ENCODE data around the gene OXGR1. TPM values are rescaled to one million over a fixed set of nuclear protein-coding genes. Genes with fewer than 3 reads are reported as not detected.

Gene OXGR1
- total RNA-seq, 2 experiments from 2014 or later = not detected

DNA sequence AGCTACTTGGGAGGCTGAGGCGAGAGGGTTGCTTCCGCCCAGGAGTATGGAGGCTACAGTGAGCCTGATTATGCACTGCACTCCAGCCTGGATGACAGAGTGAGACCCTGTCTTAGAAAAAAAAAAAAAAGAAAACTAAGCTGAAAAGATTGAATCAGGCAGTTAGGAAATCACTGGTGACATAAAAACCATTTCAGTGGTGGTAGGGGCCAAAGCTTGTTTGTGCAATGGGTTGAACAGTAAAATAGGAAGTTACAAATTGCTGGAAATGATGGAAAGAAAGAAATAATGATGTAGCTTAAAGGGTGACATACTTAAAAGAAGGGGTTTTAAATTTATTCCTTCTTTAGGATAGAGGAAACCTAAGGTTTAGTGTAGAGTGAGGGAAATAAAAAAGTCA lies 4.8 kb upstream of the OXGR1 start:
- Mint-ChIP-seq H3K4me1 (ENCODE audit: low read depth) (peaks cover 6% of the 10 kb centered on the region), H3K9me3 (no peaks in the 10 kb centered on the region), H3K27me3 (peaks cover 47% of the 10 kb centered on the region), H3K27ac (no peak overlapping the region), H3K36me3 (ENCODE audit: low read depth) (no peaks in the 10 kb centered on the region), H3K4me3 (no peak overlapping the region)
- TF ChIP-seq, protein P1, sequence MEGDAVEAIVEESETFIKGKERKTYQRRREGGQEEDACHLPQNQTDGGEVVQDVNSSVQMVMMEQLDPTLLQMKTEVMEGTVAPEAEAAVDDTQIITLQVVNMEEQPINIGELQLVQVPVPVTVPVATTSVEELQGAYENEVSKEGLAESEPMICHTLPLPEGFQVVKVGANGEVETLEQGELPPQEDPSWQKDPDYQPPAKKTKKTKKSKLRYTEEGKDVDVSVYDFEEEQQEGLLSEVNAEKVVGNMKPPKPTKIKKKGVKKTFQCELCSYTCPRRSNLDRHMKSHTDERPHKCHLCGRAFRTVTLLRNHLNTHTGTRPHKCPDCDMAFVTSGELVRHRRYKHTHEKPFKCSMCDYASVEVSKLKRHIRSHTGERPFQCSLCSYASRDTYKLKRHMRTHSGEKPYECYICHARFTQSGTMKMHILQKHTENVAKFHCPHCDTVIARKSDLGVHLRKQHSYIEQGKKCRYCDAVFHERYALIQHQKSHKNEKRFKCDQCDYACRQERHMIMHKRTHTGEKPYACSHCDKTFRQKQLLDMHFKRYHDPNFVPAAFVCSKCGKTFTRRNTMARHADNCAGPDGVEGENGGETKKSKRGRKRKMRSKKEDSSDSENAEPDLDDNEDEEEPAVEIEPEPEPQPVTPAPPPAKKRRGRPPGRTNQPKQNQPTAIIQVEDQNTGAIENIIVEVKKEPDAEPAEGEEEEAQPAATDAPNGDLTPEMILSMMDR (IDR thresholded peaks at IDR 0.05) = no peak
- Histone ChIP-seq H3K27me3 (ENCODE audit: control insufficient read depth in 1 of 2, insufficient read depth in 2 of 2, low read length in 2 of 2) (peaks cover 13 to 34% of the 10 kb centered on the region in 2 experiments), H3K4me1 (ENCODE audit: insufficient read depth, low read length) (peaks cover under 1% of the 10 kb centered on the region), H3K27ac (ENCODE audit: low read depth in 1 of 2, low read length in 2 of 2) (no peak overlapping the region), H3K4me3 (ENCODE audit: low read length) (no peak overlapping the region), H3K36me3 (ENCODE audit: insufficient read depth, low read length) (no peaks in the 10 kb centered on the region), H3K9me3 (ENCODE audit: control insufficient read depth in 1 of 2, insufficient read depth in 1 of 2, low read length in 2 of 2) (peaks cover 0 to 4% of the 10 kb centered on the region in 2 experiments)
- DNase-seq = no peak
- ChIA-PET POLR2A (no interaction called here), CTCF (no interaction called here)
- ATAC-seq (ENCODE audit: poor library complexity) = no peak
- intact Hi-C loops (cut with DNase I, micrococcal nuclease) = no loop called here

DNA sequence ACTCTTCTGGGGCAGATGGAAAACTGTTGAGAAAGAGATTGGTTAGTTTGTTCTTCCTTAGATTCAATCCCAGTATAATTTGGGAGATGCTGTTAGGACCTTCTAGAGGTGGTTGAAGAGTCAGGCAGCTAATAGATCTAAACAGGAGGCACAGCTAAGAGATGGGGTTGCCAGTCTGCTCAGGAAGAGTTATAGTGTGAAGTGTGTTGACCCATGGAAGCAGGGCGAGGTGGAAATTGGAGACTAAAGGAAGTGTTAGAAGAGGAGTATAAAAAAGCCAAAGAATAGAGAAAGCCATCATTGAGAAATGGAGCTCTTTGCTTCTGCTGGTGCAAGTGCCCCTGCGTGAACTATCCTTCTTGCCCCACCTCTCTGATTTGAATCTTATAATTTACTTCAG lies 3.8 kb upstream of the OXGR1 start:
- no peaks in the 10 kb centered on the region for H3K9me3 Mint-ChIP-seq

DNA sequence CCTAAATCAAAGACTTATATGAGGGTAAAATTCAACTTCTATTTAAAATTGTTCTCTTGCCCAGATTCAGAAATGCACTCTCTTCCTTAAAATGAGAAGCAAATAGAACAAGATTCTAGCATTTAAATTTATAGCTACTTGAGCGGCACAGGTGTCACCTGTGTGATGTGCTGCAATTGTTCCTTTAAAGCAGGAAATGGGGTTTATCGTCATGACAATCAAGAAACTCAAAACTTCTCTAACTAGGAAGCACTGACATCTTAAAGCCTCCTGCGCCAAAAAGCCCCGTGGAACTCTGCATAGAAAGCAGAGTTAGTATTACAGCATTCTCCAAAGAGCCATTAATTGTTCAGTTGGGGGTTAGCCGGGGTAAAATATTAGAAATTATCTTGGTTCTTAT lies 2.6 kb upstream of the OXGR1 start:
- no peak overlapping the region for H3K27ac Mint-ChIP-seq
- ChIA-PET POLR2A (no interaction called here), CTCF (no interaction called here)
- no peak overlapping the region for H3K4me3 ChIP-seq (ENCODE audit: low read length)
- peaks cover 3% of the 10 kb centered on the region for H3K4me1 ChIP-seq (ENCODE audit: insufficient read depth, low read length)
- no peaks in the 10 kb centered on the region for H3K36me3 ChIP-seq (ENCODE audit: insufficient read depth, low read length)
- DNase-seq = no peak
- TF ChIP-seq, protein P1 (IDR thresholded peaks at IDR 0.05) = no peak
- peaks cover 11% of the 10 kb centered on the region for H3K4me1 Mint-ChIP-seq (ENCODE audit: low read depth)
- peaks cover 0 to 4% of the 10 kb centered on the region in 2 experiments for H3K9me3 ChIP-seq (ENCODE audit: control insufficient read depth in 1 of 2, insufficient read depth in 1 of 2, low read length in 2 of 2)
- no peaks in the 10 kb centered on the region for H3K9me3 Mint-ChIP-seq
- no peak overlapping the region for H3K27ac ChIP-seq (ENCODE audit: low read depth in 1 of 2, low read length in 2 of 2)
- intact Hi-C loops (cut with DNase I, micrococcal nuclease) = no loop called here
- no peak for ATAC-seq (ENCODE audit: poor library complexity)
- H3K36me3 Mint-ChIP-seq (ENCODE audit: low read depth) = no peaks in the 10 kb centered on the region
- peaks cover 62% of the 10 kb centered on the region for H3K27me3 Mint-ChIP-seq
- H3K27me3 ChIP-seq (ENCODE audit: control insufficient read depth in 1 of 2, insufficient read depth in 2 of 2, low read length in 2 of 2) = peaks cover 23 to 53% of the 10 kb centered on the region in 2 experiments
- no peak overlapping the region for H3K4me3 Mint-ChIP-seq

More for the DNA sequence above, 3.8 kb upstream of the OXGR1 start:
- Mint-ChIP-seq H3K36me3 (ENCODE audit: low read depth) (no peaks in the 10 kb centered on the region), H3K4me1 (ENCODE audit: low read depth) (peaks cover 11% of the 10 kb centered on the region), H3K4me3 (no peak overlapping the region), H3K27me3 (peaks cover 55% of the 10 kb centered on the region), H3K27ac (no peak overlapping the region)
- DNase-seq (no peak), ATAC-seq (ENCODE audit: poor library complexity) (no peak)
- H3K27ac ChIP-seq (ENCODE audit: low read depth in 1 of 2, low read length in 2 of 2) = no peak overlapping the region
- CTCF ChIA-PET = no interaction called here
- H3K9me3 ChIP-seq (ENCODE audit: control insufficient read depth in 1 of 2, insufficient read depth in 1 of 2, low read length in 2 of 2) = peaks cover 0 to 4% of the 10 kb centered on the region in 2 experiments
- no peak overlapping the region for H3K4me3 ChIP-seq (ENCODE audit: low read length)
- peaks cover 3% of the 10 kb centered on the region for H3K4me1 ChIP-seq (ENCODE audit: insufficient read depth, low read length)
- H3K36me3 ChIP-seq (ENCODE audit: insufficient read depth, low read length) = no peaks in the 10 kb centered on the region
- peaks cover 23 to 44% of the 10 kb centered on the region in 2 experiments for H3K27me3 ChIP-seq (ENCODE audit: control insufficient read depth in 1 of 2, insufficient read depth in 2 of 2, low read length in 2 of 2)
- TF ChIP-seq, protein P1 (IDR thresholded peaks at IDR 0.05) = no peak
- POLR2A ChIA-PET = no interaction called here
- intact Hi-C loops (cut with DNase I, micrococcal nuclease) = no loop called here
